Measurements from ENCODE around the gene IMMP2L. TPM values are rescaled to one million over a fixed set of nuclear protein-coding genes. Genes with fewer than 3 reads are reported as not detected.

The IMMP2L gene
- total RNA-seq, 1 donor: 8.2 TPM

DNA sequence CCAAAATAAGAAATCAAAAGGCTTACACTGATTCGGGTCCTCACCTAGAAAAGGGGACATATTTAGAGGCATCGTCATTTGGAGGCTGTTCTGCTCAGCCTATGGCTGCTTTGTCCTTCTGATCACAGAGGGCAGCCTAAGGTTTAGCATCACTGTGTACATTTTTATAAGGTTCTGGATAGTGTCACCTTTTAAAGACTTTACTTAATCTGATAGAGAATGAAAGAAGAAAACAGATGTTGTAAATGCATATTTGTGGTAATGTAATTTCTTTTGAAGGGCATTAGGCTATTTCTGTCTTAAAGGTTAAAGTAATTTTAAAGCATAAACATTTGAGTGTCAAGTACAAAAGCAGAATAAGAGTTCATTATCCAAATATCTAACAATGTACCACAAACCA lies 916.7 kb downstream of the IMMP2L start:
- peak; percentile 8 for DNase-seq (ENCODE audit: low read depth)
- no peak overlapping the region for H3K4me3 ChIP-seq (ENCODE audit: low read depth, low read length)
- TF ChIP-seq, protein P1, sequence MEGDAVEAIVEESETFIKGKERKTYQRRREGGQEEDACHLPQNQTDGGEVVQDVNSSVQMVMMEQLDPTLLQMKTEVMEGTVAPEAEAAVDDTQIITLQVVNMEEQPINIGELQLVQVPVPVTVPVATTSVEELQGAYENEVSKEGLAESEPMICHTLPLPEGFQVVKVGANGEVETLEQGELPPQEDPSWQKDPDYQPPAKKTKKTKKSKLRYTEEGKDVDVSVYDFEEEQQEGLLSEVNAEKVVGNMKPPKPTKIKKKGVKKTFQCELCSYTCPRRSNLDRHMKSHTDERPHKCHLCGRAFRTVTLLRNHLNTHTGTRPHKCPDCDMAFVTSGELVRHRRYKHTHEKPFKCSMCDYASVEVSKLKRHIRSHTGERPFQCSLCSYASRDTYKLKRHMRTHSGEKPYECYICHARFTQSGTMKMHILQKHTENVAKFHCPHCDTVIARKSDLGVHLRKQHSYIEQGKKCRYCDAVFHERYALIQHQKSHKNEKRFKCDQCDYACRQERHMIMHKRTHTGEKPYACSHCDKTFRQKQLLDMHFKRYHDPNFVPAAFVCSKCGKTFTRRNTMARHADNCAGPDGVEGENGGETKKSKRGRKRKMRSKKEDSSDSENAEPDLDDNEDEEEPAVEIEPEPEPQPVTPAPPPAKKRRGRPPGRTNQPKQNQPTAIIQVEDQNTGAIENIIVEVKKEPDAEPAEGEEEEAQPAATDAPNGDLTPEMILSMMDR (IDR thresholded peaks at IDR 0.05; ENCODE audit: insufficient read depth, low read depth, low read length): no peak

DNA sequence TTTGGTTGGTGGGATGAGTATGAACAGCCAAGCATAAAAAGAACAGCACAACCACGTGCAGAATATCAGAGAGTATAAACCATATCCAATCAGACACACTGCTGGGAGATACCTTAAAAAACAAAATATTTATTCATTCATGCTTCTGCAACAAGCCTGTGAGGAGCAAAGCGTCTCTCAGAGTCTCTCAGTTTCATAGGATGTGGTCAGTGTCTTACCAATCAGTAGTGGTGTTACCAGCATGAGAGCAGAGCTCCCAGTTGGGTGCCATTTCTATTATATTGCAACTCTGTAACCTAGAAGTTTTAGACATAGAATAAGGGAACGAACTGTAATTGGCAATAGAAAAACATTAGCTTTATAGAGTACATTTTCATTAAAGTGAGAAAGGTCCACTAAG lies 917.2 kb downstream of the IMMP2L start:
- H3K4me3 ChIP-seq (ENCODE audit: low read depth, low read length): no peak overlapping the region
- TF ChIP-seq, protein P1 (IDR thresholded peaks at IDR 0.05; ENCODE audit: insufficient read depth, low read depth, low read length): no peak
- no peak for DNase-seq (ENCODE audit: low read depth)

DNA sequence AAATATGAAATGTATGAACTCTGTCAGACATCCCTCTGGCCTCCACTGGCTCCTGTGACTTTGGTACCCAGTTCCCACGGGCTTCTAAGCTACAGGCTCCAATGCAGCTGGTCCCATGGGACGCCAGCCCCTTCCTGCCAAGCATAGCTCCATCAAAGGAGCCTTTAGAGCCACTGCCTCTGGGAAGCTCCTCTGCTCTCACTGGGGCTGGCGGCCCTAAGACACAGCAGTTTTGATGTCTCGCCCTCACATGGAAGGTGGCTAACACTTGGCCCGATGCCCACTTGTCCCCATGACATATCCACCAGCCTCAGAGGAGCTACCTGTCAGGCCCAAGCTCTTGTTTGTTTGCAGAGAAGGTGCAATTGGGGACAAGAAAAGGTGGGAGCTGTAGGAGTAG lies 925.0 kb downstream of the IMMP2L start:
- TF ChIP-seq, protein P1 (IDR thresholded peaks at IDR 0.05; ENCODE audit: insufficient read depth, low read depth, low read length): no peak

DNA sequence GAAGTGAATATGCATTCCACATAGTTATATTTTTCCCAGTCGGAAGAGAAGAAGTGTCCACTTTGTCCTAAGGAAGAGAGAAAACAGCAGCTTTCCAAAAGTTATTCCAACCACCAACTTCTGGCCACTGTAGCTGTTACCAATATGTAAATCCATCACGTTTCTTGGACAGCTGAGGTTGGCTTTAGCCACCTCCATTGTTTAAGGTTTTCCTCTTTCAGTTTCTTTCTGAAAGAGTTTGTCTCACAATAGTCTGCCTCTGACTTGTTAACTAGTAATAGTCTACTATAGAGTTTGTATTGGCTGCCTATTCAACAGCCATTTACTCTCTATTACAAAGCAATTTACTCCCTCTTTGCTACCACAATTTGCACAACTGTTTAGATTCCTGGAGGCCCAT lies 929.0 kb downstream of the IMMP2L start:
- TF ChIP-seq, protein P1 (IDR thresholded peaks at IDR 0.05; ENCODE audit: insufficient read depth, low read depth, low read length): no peak
- DNase-seq (ENCODE audit: low read depth): no peak
- H3K4me3 ChIP-seq (ENCODE audit: low read depth, low read length): no peak overlapping the region

More for the DNA sequence above, 925.0 kb downstream of the IMMP2L start:
- no peak for DNase-seq (ENCODE audit: low read depth)
- H3K4me3 ChIP-seq (ENCODE audit: low read depth, low read length): no peak overlapping the region

DNA sequence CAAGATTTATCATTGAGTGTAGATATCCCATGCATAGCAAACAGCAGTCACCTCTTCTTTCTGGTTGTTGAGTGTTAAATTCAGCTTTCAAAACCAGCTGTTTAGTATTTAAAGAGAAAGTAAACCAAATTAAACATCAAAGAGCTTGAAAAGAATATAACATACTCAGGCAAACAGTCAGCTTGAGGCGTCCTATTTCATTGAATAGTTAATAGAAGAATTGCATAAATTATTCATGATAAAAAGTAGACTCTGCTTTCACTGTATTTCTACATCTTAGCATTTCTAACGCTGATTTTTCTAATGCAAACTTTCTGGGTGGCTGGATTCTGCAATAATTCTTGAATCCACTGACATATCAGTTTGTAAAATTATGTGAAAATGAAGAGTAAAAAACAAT lies 935.9 kb downstream of the IMMP2L start:
- TF ChIP-seq, protein P1 (IDR thresholded peaks at IDR 0.05; ENCODE audit: insufficient read depth, low read depth, low read length): no peak
- no peak for DNase-seq (ENCODE audit: low read depth)
- H3K4me3 ChIP-seq (ENCODE audit: low read depth, low read length): no peak overlapping the region

DNA sequence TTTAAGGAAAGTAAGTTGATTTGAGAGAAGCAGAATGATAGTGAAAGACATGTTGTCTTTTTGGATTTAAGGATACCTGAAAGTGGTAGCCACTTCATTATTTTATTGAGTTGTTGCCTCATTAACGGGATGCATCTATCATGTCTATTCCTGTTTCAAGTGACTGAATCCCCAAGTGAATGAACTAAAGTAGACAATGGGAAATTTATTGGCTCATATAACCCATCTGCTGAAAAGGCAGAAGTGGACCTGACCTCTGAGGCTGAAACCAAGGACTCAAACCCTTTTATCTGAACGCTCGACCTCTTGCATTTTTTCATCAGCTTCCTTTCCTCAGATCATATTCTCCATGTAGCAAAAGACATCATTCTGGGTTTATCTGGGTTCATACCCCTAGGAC lies 937.0 kb downstream of the IMMP2L start:
- H3K4me3 ChIP-seq (ENCODE audit: low read depth, low read length): no peak overlapping the region
- TF ChIP-seq, protein P1 (IDR thresholded peaks at IDR 0.05; ENCODE audit: insufficient read depth, low read depth, low read length): no peak
- DNase-seq (ENCODE audit: low read depth): no peak

DNA sequence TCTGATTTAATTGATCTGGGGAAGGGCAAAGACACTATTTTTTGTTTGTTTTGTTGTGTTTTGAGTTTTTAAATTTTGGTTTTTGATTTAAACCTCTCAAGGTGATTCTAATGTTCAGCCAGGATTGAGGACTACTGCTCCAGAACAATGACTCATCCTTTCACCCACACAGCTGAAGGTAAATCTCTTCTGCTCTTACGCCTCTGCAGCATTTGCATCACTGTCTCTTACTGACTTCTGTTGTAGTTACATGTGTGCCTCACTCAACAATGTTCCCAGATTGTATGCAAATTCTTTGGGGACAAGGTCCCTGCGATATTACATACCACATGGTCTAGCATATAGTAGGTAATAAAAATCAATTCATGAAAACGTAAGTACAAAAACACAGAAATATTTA lies 938.9 kb downstream of the IMMP2L start:
- TF ChIP-seq, protein P1 (IDR thresholded peaks at IDR 0.05; ENCODE audit: insufficient read depth, low read depth, low read length): no peak
- H3K4me3 ChIP-seq (ENCODE audit: low read depth, low read length): no peak overlapping the region
- DNase-seq (ENCODE audit: low read depth): no peak

Data from fibroblast of villous mesenchyme (primary cell).